HG03196 (cell line): Measurements from ENCODE around the gene HMOX2.

Source experiments
- ATAC-seq: cut with Tn5 transposase; IDR thresholded peaks from one replicate; pipeline ENCODE4 v1.9.1; 2021; ENCODE audit not compliant: unreplicated experiment

HMOX2 gene

DNA sequence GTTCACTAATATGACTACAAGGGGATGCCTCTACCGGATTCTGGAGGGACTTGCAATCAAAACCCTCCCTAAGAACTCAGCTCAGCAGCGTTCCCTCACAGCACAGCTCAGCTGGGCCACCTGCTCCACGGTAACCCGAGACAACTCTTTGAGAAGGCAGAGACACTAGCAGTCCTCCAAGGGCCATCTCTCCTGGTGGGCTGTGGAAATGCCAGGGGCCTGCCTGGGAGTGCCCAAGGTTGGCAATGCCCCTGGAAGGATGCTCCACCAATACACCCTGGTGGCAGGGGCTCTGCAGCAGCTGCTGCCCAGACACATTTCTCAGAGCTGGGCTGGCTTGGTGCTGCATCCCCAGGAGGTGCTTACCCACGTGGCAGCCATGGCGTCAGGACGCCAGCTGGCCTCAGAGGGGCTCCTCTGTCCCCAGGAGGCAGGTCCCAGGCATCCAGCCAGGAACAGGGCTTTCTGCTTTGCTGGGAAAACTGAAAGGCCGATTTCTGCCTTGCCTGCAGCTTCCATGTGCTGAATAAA, 45.9 kb downstream of the HMOX2 start:
- ATAC-seq = no peak

DNA sequence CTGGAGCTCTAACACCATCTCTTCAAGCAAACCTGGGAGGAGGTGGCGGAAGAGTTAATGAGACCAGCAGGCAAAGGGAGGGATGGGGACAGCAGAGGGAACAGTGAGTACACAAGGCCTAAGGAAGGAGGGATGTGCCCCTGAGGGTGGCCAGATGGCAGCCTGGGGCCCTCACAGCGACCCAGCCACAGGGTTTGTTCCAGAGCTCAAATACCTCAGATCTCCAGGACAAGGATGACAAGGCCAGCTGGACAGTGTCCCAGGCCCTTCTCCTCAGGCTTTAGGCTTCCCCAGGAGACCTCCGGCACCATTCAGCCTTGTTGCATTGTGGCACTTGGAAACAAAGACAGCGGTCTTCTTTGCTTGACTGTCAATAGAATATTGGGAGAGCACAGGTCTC, 47.5 kb downstream of the HMOX2 start:
- ATAC-seq = no peak

- no peak for ATAC-seq
Measured at GRCh38 chr16:4524571-4524970, 48.4 kb downstream of the HMOX2 start.

DNA sequence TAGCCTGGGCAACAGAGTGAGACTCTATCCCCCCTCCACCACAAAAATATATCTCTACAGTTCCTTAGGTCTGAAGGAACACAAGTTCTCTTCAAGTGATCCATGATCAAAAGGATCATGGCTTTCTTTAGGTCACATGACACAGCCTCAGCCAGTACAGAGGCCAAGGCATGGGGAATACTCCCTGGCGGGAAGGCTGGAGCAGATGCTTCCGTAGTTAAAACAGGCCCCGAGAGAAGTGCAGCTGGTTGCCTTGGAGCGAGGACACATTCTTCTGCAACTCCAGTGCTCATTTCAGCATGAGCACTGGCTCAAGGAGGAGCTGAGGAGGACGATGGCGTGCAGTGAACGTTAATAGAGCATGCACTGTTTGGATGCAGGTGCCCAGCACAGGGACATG, 48.9 kb downstream of the HMOX2 start:
- no peak for ATAC-seq

GRCh38 chr16:4525634-4526277, 49.6 kb downstream of the HMOX2 start:
- no peak for ATAC-seq

GRCh38 chr16:4529085-4530060, 53.2 kb downstream of the HMOX2 start:
- ATAC-seq = no peak

GRCh38 chr16:4531811-4532210, 55.6 kb downstream of the HMOX2 start:
- ATAC-seq = no peak

DNA sequence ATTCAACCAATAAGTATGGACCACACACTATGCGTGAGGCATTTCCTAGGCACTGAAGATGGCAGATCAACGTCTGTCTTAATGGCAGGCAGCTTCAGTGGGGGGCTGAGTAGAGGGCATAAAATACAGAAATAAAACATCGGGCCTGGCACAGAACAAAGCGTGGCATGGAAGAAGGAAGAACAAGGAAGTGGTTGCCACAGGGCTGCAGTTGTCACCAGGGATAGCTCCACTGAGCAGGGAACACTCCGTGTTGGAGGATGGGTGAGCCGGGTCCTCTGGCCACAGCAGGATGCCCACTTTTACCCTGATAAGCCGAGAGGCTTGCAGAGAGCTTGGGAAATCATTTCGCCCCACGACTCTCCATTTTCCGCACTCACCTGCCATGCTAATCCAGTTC, 56.0 kb downstream of the HMOX2 start:
- ATAC-seq = no peak

DNA sequence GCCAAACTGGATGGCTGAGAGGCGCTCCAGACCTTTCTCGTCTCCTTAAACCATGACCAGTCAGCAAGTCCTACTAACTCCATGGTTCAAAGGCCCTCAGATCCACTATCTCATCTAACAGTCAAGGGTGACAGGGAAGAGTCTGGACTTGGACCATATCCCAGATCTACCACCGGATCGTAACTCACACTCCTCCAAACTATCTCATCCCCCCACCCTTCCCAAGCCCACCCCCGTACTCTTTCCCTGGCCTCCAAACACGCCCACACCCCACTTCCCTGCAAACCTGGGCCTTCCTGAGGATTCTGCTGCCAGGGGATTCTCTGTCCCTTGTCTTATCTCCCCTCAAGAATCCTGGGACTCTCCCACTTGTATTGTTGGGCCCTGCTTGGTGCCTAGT, 57.3 kb downstream of the HMOX2 start:
- ATAC-seq = no peak

DNA sequence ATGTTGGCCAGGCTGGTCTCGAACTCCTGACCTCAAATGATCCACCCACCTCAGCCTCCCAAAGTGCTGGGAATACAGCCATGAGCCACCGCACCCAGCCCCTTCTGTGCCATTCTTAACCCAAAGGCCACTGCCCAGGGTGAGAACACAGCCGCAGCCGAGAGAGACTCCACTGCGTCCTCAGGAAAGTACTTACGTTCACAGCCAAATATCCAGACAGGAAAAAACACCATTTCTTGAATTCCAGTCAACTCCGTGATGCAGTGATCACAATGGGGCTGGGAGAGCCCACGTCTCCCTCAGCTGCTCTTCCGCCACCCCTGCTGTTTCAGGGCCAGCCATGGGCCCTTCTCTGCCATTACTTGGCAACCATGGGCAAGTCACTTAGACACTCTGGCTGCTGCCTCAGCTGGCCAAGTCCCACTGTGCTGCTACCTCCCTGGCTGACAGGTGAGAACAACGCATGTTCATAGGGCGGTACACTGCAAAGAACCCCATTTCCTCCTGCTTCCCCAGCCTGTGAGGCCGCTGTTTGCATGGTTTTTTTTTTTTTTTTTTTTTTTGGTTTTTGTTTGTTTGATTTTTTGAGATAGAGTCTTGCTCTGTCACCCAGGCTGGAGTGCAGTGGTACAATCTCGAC, 58.1 kb downstream of the HMOX2 start:
- no peak for ATAC-seq

DNA sequence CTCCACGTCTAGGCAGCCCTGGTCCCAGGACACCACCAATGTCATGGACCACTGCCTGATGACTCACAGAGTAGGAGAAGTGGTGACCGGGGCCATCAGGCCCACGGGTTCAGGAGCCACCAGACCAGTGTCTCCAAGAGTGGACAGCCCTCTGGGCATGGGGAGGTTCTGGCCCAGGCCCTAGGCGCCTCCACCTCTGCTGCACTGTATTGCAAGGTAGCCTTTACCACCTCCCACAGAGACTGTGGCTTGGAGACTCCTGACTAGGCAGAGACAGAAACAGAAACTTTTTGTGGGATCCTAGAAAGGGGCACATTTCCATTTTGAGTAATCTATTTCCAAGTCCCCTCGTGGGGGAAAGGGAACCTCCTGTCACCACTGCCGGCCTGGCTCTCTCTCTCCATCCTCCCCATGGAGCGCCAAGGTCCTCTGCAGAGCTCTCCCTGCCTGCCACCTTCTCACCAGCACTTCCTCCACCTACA, 59.5 kb downstream of the HMOX2 start:
- no peak for ATAC-seq

DNA sequence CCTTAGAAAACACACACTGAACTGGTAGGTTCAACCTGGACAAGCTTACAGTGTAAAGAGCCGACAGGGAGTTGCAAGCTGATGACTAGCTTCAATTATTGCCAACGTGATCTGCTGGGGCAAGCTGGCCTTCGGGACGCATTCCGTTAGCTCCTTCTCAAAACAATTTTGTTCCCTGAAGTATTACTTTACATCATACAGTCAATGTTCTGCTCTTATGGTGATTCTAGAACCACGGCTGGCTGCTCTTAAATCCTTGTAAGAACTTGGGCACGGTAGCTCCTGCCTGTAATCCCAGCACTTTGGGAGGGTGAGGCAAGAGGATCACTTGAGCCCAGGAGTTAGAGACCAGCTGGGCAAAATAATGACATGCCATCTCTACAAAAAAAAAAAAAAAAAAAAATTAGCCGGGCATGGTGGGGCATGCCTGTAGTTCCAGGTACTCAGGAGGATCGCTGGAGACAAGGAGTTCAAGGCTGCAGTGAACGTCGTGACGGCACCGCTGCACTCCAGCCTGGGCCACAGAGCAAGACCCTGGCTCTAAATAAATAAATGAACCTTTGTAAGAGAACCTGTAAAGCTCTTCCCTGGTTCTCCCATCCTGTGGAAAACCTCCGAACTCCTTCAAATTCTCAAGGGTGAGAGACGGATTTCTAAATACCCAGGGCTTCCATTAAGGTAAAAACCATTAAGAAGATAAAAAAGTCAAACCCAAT, 60.4 kb downstream of the HMOX2 start:
- ATAC-seq = no peak

GRCh38 chr16:4537376-4538343, 61.5 kb downstream of the HMOX2 start:
- peak; percentile 13 for ATAC-seq

GRCh38 chr16:4538350-4539235, 62.4 kb downstream of the HMOX2 start, which contains the start of gene CDIP1:
Gene CDIP1 (minus strand): TSS chr16:4538773. CDS start chr16:4514130, 24,643 bp downstream.
- peak; percentile 73 for ATAC-seq

DNA sequence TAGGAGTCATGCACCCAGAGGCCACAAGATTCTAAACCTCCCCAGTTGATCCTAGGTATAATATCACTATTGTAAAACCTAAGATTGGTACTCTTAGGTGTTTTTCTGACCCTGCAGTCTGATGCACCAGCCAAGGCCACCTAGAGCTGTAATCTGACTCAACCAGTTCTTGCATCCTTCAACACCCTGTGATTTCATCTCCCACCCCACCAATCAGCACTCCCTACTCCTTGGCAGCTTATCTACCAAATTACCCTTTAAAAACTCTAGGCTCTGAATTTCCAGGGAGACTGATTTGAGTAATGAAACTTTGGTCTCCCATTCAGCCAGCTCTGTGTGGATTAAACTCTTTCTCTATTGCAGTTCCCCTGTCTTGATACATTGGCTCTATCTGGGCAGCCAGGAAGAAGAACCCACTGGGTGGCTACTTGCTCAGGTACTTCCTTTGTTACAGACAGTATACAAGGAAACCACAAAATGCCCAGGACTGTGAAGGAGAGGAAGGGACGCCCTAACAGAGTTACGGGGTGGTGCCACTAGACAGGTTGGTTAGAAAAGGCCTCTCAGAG, 63.6 kb downstream of the HMOX2 start:
- no peak for ATAC-seq

- ATAC-seq = no peak
Measured at GRCh38 chr16:4544473-4544872, 68.3 kb downstream of the HMOX2 start.

DNA sequence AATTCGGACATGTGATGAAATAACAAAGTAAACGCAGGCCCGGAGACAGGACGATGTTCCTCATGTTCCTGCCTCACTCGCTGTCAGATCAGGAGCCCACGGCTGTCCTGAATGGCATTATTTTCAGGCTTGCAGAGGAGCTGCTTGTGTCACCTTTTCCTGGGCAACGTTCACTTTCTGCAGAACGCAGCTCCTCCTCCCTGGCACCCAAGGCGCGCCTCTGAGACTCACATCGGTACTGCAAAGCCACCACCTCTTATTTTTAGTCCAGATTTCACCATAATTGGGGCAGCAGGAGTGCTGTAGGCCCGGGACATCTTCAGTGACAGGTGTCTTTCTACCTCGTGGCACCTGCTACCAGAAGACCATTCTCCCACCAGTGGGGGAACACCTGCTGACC, 71.9 kb downstream of the HMOX2 start:
- ATAC-seq = no peak

DNA sequence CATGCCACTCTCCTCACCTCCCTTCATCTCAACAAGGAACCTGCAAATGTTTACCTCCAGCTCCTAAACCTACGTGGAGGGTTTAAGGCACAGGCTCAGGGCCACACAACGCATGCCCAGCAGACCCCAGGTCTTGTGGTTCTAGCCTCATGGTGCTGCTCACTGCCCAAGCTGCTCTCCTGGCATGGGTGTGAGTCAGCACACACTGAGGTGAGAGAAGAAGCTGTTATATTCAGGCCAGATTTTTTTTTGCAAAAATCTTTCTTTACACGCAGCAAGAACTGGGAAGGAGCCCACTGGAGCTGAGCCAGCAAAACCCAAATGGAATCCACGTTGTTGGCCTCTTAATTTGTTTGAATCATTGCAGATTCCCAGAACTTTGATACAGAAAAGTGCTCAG, 74.4 kb downstream of the HMOX2 start:
- ATAC-seq = no peak
